Peyer's patch (tissue), 4 donors: ENCODE data around the gene KRT72.

ENCODE experiments used
- CTCF ChIP-seq, 6 experiments: fragments of 450-650 bp in 4 of 6; fragments of 200-600 bp in 2 of 6; sonication (generic) in 1 of 6; IDR thresholded peaks; one replicate each; pipeline ENCODE4 v1.5.1; 2017 to 2019; ENCODE audit warnings: antibody characterized with exemption in 6 of 6, mild to moderate bottlenecking in 3 of 6, moderate library complexity in 1 of 6
- POLR2A ChIP-seq, 2 donors: fragments of 450-650 bp; IDR thresholded peaks; one replicate each; pipeline ENCODE4 v1.5.1; 2017; ENCODE audit warnings: antibody characterized with exemption in 2 of 2, mild to moderate bottlenecking in 2 of 2, moderate library complexity in 2 of 2

- TF ChIP-seq CTCF (IDR thresholded peaks at IDR 0.05) (no peak), POLR2A (IDR thresholded peaks at IDR 0.05) (no peak)
Measured at GRCh38 chr12:52647601-52648000, 46.3 kb upstream of the KRT72 start.
